Adipocyte (in vitro differentiated cells): Measurements from ENCODE around the gene KDM5A.
"Not testable (repeated sequence)": the region's sequence is repeated elsewhere in the genome, so short reads cannot be mapped to it uniquely, and the experiment has no call there.

Experiments used
- DNase-seq: peaks from one replicate; pipeline ENCODE4 v3.0.0-alpha.2; 2015; ENCODE audit warnings: low read depth
- H3K27me3 ChIP-seq: replicated peaks from 2 replicates; pipeline ENCODE4 v1.7.0; 2013; ENCODE audit warnings: mild to moderate bottlenecking, low read length, moderate library complexity; ENCODE audit not compliant: control insufficient read depth, insufficient read depth
- H3K36me3 ChIP-seq: 2 replicates; pipeline ENCODE4 v1.7.0; 2013; ENCODE audit warnings: low read length, mild to moderate bottlenecking, moderate library complexity; ENCODE audit not compliant: control insufficient read depth, insufficient read depth, severe bottlenecking
- H3K4me1 ChIP-seq: 2 replicates; pipeline ENCODE4 v1.7.0; 2013; ENCODE audit warnings: mild to moderate bottlenecking, low read length, moderate library complexity; ENCODE audit not compliant: control insufficient read depth, insufficient read depth
- H3K4me3 ChIP-seq: 2 replicates; pipeline ENCODE4 v1.7.0; 2013; ENCODE audit warnings: mild to moderate bottlenecking, low read length, moderate library complexity
- H3K9ac ChIP-seq: 2 replicates; pipeline ENCODE4 v1.7.0; 2013; ENCODE audit warnings: mild to moderate bottlenecking, low read length, moderate library complexity
- H3K9me3 ChIP-seq: 2 replicates; pipeline ENCODE4 v1.7.0; 2013; ENCODE audit warnings: mild to moderate bottlenecking, low read length, moderate library complexity; ENCODE audit not compliant: control insufficient read depth

KDM5A gene

GRCh38 chr12:331287-331686, 57.8 kb downstream of the KDM5A start:
- Histone ChIP-seq H3K9me3 (no peaks in the 10 kb centered on the region), H3K9ac (no peak overlapping the region), H3K36me3 (peaks cover 71% of the 10 kb centered on the region), H3K4me1 (peaks cover 13% of the 10 kb centered on the region), H3K4me3 (no peak overlapping the region), H3K27me3 (no peaks in the 10 kb centered on the region)
- no peak for DNase-seq

- H3K27me3 ChIP-seq = no peaks in the 10 kb centered on the region
- no peak for DNase-seq
- no peak overlapping the region for H3K4me3 ChIP-seq
- H3K4me1 ChIP-seq = peaks cover 8% of the 10 kb centered on the region
- no peaks in the 10 kb centered on the region for H3K9me3 ChIP-seq
- H3K9ac ChIP-seq = no peak overlapping the region
- H3K36me3 ChIP-seq = peaks cover 79% of the 10 kb centered on the region
Measured at GRCh38 chr12:325906-326305, 63.2 kb downstream of the KDM5A start.

GRCh38 chr12:323507-323906, 65.6 kb downstream of the KDM5A start:
- Histone ChIP-seq H3K27me3 (no peaks in the 10 kb centered on the region), H3K4me3 (no peak overlapping the region), H3K4me1 (peaks cover 8% of the 10 kb centered on the region), H3K9ac (no peak overlapping the region), H3K36me3 (peaks cover 90% of the 10 kb centered on the region), H3K9me3 (no peaks in the 10 kb centered on the region)
- DNase-seq = no peak

- Histone ChIP-seq H3K9me3 (no peaks in the 10 kb centered on the region), H3K27me3 (no peaks in the 10 kb centered on the region), H3K4me1 (peaks cover 8% of the 10 kb centered on the region), H3K36me3 (peaks cover 94% of the 10 kb centered on the region), H3K4me3 (no peak overlapping the region), H3K9ac (no peak overlapping the region)
- peak; percentile 28 for DNase-seq
Measured at GRCh38 chr12:321606-322326, 67.4 kb downstream of the KDM5A start.

GRCh38 chr12:318759-319515, 70.2 kb downstream of the KDM5A start:
- DNase-seq = no peak
- Histone ChIP-seq H3K4me3 (no peak overlapping the region), H3K9ac (no peak overlapping the region), H3K4me1 (no peaks in the 10 kb centered on the region), H3K9me3 (no peaks in the 10 kb centered on the region), H3K27me3 (no peaks in the 10 kb centered on the region), H3K36me3 (peaks cover 97% of the 10 kb centered on the region)

GRCh38 chr12:308511-308910, 80.6 kb downstream of the KDM5A start:
- Histone ChIP-seq H3K4me3 (no peak overlapping the region), H3K9me3 (no peaks in the 10 kb centered on the region), H3K36me3 (peaks cover 100% of the 10 kb centered on the region), H3K27me3 (no peaks in the 10 kb centered on the region), H3K9ac (no peak overlapping the region), H3K4me1 (no peaks in the 10 kb centered on the region)
- DNase-seq = no peak

- peaks cover 96% of the 10 kb centered on the region for H3K36me3 ChIP-seq
Measured at GRCh38 chr12:307406-307805, 81.7 kb downstream of the KDM5A start.

GRCh38 chr12:304805-305204, 84.3 kb downstream of the KDM5A start:
- Histone ChIP-seq H3K9me3 (no peaks in the 10 kb centered on the region), H3K9ac (no peak overlapping the region), H3K36me3 (peaks cover 70% of the 10 kb centered on the region), H3K4me3 (no peak overlapping the region), H3K4me1 (no peaks in the 10 kb centered on the region), H3K27me3 (no peaks in the 10 kb centered on the region)
- DNase-seq = no peak

More at GRCh38 chr12:307406-307805, 81.7 kb downstream of the KDM5A start:
- no peak overlapping the region for H3K9ac ChIP-seq
- H3K27me3 ChIP-seq = no peaks in the 10 kb centered on the region
- H3K4me1 ChIP-seq = no peaks in the 10 kb centered on the region
- H3K4me3 ChIP-seq = no peak overlapping the region
- H3K9me3 ChIP-seq = no peaks in the 10 kb centered on the region
- no peak for DNase-seq

GRCh38 chr12:302766-303165, 86.4 kb downstream of the KDM5A start:
- H3K36me3 ChIP-seq = peaks cover 56% of the 10 kb centered on the region
- H3K4me1 ChIP-seq, H3K4me3 ChIP-seq: not testable (repeated sequence)

GRCh38 chr12:300166-300565, 89.0 kb downstream of the KDM5A start:
- not testable (repeated sequence) for H3K9me3 ChIP-seq, DNase-seq, H3K9ac ChIP-seq, H3K4me3 ChIP-seq, H3K4me1 ChIP-seq, H3K27me3 ChIP-seq
- peaks cover 56% of the 10 kb centered on the region for H3K36me3 ChIP-seq

More at GRCh38 chr12:302766-303165, 86.4 kb downstream of the KDM5A start:
- H3K9ac ChIP-seq, DNase-seq, H3K9me3 ChIP-seq, H3K27me3 ChIP-seq: not testable (repeated sequence)

- H3K4me1 ChIP-seq, H3K9me3 ChIP-seq, H3K9ac ChIP-seq, H3K27me3 ChIP-seq, H3K4me3 ChIP-seq, DNase-seq: not testable (repeated sequence)
- H3K36me3 ChIP-seq = peaks cover 56% of the 10 kb centered on the region
Measured at GRCh38 chr12:299511-299910, 89.6 kb downstream of the KDM5A start.
